NCI-H460 (cell line): ENCODE measurements around the gene LCA5. TPM values are rescaled to one million over a fixed set of nuclear protein-coding genes. Genes with fewer than 3 reads are reported as not detected.
"Not testable (repeated sequence)": the region's sequence is repeated elsewhere in the genome, so short reads cannot be mapped to it uniquely, and the experiment has no call there.

Source experiments
- DNase-seq: peaks from one replicate; pipeline ENCODE4 v3.0.0-alpha.2; 2016; ENCODE audit warnings: low read depth; ENCODE audit errors: extremely low read depth
- total RNA-seq: library from RNA; depleted of rRNA; stranded (reverse); fragments of >200 nt; shearing (Covaris generic); gene quantifications from 2 replicates; pipeline ENCODE4 v1.2.3, GENCODE V29; 2014

LCA5 gene
- total RNA-seq, 1 experiment from 2014 or later, result 1.3 TPM

DNA sequence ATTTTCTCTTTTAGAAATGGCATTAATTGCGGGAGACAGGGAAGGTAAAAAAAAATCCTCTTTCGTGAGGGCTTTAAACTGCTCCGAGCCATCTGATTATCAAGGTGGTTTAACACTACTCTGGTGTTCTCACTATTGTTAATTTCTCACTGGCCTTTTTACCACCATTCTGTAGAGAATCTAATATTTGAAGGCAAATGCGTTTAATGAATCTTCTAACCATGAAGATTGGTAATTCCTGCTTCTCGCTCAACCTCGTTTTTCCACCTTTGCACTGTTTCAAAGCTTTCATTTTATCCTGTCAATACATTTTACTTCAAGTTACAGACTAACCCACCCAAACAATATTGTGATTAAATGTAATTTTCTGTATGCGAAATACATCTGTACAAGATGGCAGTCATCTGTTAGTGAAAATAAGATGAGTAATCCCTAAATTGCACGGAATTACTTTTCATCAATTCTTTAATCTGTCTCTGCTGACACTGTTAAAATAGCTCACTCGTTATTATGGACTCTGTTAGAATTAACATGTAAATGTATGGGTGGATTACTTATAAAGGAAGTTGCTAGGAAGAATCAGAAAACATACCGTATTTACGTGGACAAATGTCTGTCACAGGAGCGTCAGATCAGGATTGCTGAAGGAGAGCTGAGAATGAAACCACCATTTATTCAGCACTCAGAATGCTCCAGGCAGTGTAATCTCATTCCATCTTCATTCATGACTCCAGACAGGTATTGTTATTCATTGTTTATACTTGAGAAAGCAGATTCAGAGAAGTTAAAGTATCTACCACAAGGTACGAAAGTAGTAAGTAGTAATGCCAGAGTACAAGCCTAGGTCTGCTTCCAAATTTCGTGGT, 1.1 kb upstream of the LCA5 start:
- no peak for DNase-seq

GRCh38 chr6:79536585-79536953, 661 bp downstream of the LCA5 start:
- DNase-seq, result no peak

DNA sequence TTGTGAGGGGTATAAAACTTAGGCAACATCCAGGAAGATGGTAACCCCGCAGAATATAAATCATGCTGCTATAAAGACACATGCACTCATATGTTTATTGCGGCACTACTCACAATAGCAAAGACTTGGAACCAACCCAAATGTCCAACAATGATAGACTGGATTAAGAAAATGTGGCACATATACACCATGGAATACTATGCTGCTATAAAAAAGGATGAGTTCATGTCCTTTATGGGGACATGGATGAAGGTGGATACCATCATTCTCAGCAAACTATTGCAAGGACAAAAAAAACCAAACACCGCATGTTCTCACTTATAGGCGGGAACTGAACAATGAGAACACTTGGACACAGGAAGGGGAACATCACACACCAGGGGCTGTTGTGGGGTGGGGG, 7.7 kb downstream of the LCA5 start:
- not testable (repeated sequence) for DNase-seq

DNA sequence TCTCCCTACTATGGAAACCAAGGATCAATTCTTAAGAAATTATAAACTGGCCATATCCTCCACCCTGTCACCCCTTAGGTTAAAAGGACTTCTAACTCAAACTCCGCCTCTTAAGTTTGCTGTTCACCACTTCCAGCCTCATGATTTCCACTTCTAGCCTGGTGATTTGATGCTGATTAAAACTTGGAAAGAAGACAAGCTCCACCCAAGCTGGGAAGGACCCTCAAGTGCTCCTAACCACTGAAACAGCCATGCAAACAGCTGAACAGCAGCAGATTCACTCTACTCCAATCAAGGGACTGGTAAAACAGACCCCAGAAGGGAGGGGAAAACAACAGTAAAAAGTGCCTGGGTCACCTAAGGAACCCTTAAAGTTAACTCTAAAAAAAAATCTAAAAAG, 10.3 kb downstream of the LCA5 start:
- no peak for DNase-seq

DNA sequence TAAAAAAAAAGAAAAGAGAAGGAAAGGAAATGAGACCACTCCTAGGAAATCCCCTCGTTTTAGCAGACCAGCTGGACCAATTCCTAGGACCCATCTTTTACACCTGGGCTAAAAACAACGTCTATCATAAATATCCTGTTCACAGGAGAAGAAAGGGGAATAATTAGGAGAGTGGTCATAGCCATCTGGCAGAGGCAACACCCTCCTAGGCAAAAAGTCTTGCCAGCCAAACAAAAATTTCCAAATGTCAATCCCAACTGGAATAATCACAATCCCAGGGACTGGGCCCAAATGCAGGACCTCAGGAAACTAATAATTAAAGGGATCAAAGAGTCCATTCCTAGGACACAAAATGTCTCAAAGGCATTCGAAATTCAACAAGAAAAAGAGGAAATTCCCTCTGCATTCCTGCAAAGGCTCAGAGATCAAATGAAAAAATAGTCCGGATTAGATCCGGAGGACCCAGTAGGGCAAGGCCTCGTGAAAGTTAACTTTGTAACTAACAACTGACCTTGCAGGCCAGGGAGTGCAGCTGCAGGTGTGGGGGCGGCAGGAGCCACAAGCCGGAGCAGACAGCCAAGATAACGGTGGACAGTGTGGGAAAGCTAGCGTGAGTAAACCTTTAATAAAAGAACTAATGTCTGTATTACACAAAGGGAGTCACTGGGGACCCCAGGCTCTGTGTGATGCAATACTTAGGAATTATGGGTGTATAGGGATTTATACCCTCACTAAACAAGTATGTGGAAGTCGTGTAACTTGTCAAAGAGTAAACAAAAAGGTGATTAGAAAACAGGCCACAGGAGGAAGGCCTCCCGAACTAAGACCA, 11.7 kb downstream of the LCA5 start:
- DNase-seq, result no peak

- no peak for DNase-seq
These were observed 13.2 kb downstream of the LCA5 start for GRCh38 chr6:79524065-79524464.

DNA sequence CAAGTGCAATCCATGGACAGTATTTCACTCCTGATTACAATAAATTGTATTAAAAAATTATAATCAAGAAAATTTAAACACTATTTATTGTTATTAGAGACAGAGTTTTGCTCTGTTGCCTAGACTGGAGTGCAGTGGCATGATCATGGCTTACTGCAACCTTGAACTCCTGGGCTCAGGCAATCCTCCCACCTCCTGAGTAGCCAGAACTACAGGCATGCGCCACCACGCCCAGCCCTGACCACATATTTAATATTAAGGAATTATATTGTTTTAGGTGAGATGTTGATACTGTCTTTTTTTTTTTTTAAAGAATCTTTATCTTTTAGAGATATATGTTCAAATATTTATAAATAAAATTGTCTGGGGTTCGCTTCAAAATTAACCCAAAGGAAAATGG, 14.6 kb downstream of the LCA5 start:
- DNase-seq, result no peak

- no peak for DNase-seq
These were observed 16.7 kb downstream of the LCA5 start for GRCh38 chr6:79520534-79520933.

- DNase-seq, result no peak
These were observed 18.4 kb downstream of the LCA5 start for GRCh38 chr6:79518842-79519241.

GRCh38 chr6:79515436-79515835, 21.8 kb downstream of the LCA5 start:
- no peak for DNase-seq

GRCh38 chr6:79513111-79513510, 24.1 kb downstream of the LCA5 start:
- DNase-seq, result no peak

- DNase-seq, result no peak
These were observed 25.2 kb downstream of the LCA5 start for GRCh38 chr6:79512014-79512413.

GRCh38 chr6:79510707-79511106, 26.5 kb downstream of the LCA5 start:
- DNase-seq, result no peak

- no peak for DNase-seq
These were observed 31.0 kb downstream of the LCA5 start for GRCh38 chr6:79506251-79506650.

GRCh38 chr6:79504372-79504771, 32.9 kb downstream of the LCA5 start:
- no peak for DNase-seq

- no peak for DNase-seq
These were observed 38.4 kb downstream of the LCA5 start for GRCh38 chr6:79498842-79499241.

- DNase-seq, result no peak
These were observed 42.0 kb downstream of the LCA5 start for GRCh38 chr6:79495246-79495645.

DNA sequence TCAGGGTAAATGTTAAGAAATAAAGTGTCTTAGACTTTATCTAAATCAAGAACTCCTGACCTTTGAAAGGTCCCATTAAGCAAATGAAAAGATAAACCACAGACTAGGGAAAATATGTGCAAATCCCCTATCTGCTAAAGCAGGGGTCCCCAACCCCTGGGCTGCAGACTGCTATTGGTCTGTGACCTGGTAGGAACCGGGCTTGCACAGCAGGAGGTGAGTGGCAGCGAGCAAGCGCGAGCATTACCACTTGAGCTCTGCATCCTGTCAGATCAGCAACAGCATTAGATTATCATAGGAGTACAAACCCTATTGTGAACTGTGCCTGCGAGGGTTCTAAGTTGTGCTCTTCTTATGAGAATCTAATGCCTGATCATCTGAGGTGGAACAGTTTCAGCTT, 42.4 kb downstream of the LCA5 start:
- no peak for DNase-seq

DNA sequence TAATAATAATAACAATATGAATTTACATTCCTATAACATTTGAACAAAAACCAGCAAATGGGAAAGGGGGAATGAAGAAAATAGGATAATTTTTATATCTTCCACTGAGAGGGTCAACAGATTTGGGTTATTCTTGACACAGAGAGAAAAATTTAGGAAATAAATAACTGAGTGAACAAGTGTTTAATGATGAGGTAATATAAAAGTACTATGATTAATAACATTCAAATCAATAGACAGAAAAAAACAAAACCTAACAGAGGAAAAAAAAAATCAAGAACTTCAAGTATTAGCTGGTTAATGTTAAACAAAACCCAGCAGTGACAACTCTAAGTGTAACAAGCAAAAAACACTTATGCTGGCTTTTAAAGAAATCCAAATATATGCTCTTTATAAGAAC, 66.5 kb downstream of the LCA5 start:
- no peak for DNase-seq

GRCh38 chr6:79469376-79470246, 67.6 kb downstream of the LCA5 start:
- DNase-seq, result no peak

DNA sequence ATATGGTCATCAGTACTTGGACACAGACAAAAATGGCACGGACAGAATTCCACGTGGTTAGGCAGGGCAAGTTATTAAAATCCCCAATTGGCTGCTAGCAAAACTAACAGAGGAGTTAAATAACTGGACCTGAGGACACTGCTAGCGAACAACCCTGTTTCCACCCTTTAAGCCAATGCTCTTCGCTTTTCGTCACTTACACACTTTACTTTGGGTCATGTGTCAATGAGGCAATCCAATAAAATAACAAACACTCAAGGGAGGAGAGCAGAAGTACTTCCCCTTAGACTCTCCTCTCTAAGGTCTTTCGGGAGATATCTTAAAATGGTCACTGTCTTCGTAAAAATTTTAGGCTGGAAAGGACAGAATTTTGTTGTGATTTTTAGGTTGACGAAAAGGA, 68.6 kb downstream of the LCA5 start:
- DNase-seq, result no peak
